Breast epithelium (tissue), 4 donors: ENCODE measurements around the gene LYPD6B. TPM values are rescaled to one million over a fixed set of nuclear protein-coding genes. Genes with fewer than 3 reads are reported as not detected.

Experiments
- DNase-seq, 2 donors: peaks; one replicate each; pipeline ENCODE4 v3.0.0-alpha.2; 2019; ENCODE audit warnings: low spot score in 2 of 2
- H3K27ac ChIP-seq, 2 donors: fragments of 200-600 bp; sonication (generic) in 1 of 2; one replicate each; pipeline ENCODE4 v1.5.1; 2016 to 2019; ENCODE audit warnings: mild to moderate bottlenecking in 1 of 2
- H3K27me3 ChIP-seq, 2 donors: fragments of 200-600 bp; sonication (generic) in 1 of 2; one replicate each; pipeline versions ENCODE4 v1.5.1 to v1.6.0; 2017 to 2019; ENCODE audit warnings: control low read depth in 1 of 2, mild to moderate bottlenecking in 1 of 2
- H3K36me3 ChIP-seq: fragments of 200-600 bp; one replicate; pipeline ENCODE4 v1.5.1; 2019
- H3K4me1 ChIP-seq, 2 donors: fragments of 200-600 bp; sonication (generic); one replicate each; pipeline ENCODE4 v1.5.1; 2016 to 2019; ENCODE audit warnings: control low read depth in 1 of 2
- H3K4me3 ChIP-seq, 3 donors: fragments of 200-600 bp; sonication (generic); 1 replicate in 2 of 3; 2 replicates in 1 of 3; pipeline ENCODE4 v1.5.1; 2016 to 2019; ENCODE audit warnings: mild to moderate bottlenecking in 3 of 3, moderate library complexity in 2 of 3
- H3K9me3 ChIP-seq, 2 donors: fragments of 200-600 bp; sonication (generic) in 1 of 2; one replicate each; pipeline ENCODE4 v1.5.1; 2016 to 2019; ENCODE audit warnings: control low read depth in 1 of 2
- CTCF ChIP-seq, 3 donors: fragments of 450-650 bp; IDR thresholded peaks; one replicate each; pipeline ENCODE4 v1.5.1; 2016 to 2017; ENCODE audit warnings: antibody characterized with exemption in 3 of 3, mild to moderate bottlenecking in 3 of 3, moderate library complexity in 3 of 3
- POLR2A ChIP-seq: fragments of 450-650 bp; IDR thresholded peaks from one replicate; pipeline ENCODE4 v1.6.1; 2016; ENCODE audit warnings: antibody characterized with exemption, mild to moderate bottlenecking, moderate library complexity
- POLR2AphosphoS5 ChIP-seq, 3 donors: sonication (generic); formaldehyde crosslinking; IDR thresholded peaks; one replicate each; pipeline ENCODE4 v1.6.1; 2017; ENCODE audit warnings: antibody characterized with exemption in 3 of 3
- intact Hi-C: fragments of 100-400 bp; cut with DNase I; formaldehyde crosslinking; loops from one replicate; pipeline ENCODE4 v1.15.1; 2023; ENCODE audit warnings: low total_unique reads
- total RNA-seq, 3 donors: library from RNA; depleted of rRNA; stranded (reverse); fragments of >200 nt; gene quantifications; one replicate each; pipeline ENCODE4 v1.1.0, GENCODE V29; 2016

The LYPD6B gene
- total RNA-seq, 3 donors from 2014 or later: 0.32 to 41.4 (median 21.0) TPM

- H3K27me3 ChIP-seq: no peaks in the 10 kb centered on the region
Observed at GRCh38 chr2:149259136-149259535, 220.6 kb downstream of the LYPD6B start.

GRCh38 chr2:149261692-149262091, 223.2 kb downstream of the LYPD6B start:
- no peaks in the 10 kb centered on the region for H3K4me1 ChIP-seq
- intact Hi-C loops: no loop called here
- no peak overlapping the region for H3K4me3 ChIP-seq
- DNase-seq: no peak
- no peak overlapping the region for H3K27ac ChIP-seq
- no peaks in the 10 kb centered on the region for H3K9me3 ChIP-seq
- TF ChIP-seq CTCF (IDR thresholded peaks at IDR 0.05): no peak
- H3K36me3 ChIP-seq: no peaks in the 10 kb centered on the region
- H3K27me3 ChIP-seq: no peaks in the 10 kb centered on the region

More at GRCh38 chr2:149259136-149259535, 220.6 kb downstream of the LYPD6B start:
- Histone ChIP-seq H3K27ac (no peak overlapping the region), H3K4me3 (no peak overlapping the region), H3K36me3 (no peaks in the 10 kb centered on the region), H3K4me1 (no peaks in the 10 kb centered on the region), H3K9me3 (peaks cover 0 to 6% of the 10 kb centered on the region in 2 donors)
- TF ChIP-seq POLR2A: no peak
- TF ChIP-seq CTCF (IDR thresholded peaks at IDR 0.05): no peak
- no peak for TF ChIP-seq POLR2AphosphoS5 (IDR thresholded peaks at IDR 0.05)
- no peak for DNase-seq
- intact Hi-C loops: no loop called here

Other genes starting within 250 kb of the LYPD6B start
- gene KIF5C, start 163.5 kb upstream of the LYPD6B start, total RNA-seq: 10 to 100 TPM in 1 of 3 donors, 1 to 10 TPM in 2; 2.7 to 13.3 (median 6.2) TPM